HepG2 (cell line): ENCODE measurements around the gene LYPD3.

Experiments
- EZH2 ChIP-seq: conservative IDR thresholded peaks from 2 replicates; pipeline ENCODE4 v1.6.1; 2012; ENCODE audit warnings: mild to moderate bottlenecking, low read depth, low read length, moderate library complexity
- SMAD1 ChIP-seq: sonication (generic); formaldehyde crosslinking; IDR thresholded peaks from 2 replicates; pipeline ENCODE4 v1.4.0; 2020; ENCODE audit warnings: missing genetic modification reagents, low read depth, mild to moderate bottlenecking, borderline replicate concordance
- ZFP36L2 ChIP-seq: sonication (generic); formaldehyde crosslinking; IDR thresholded peaks from 2 replicates; pipeline ENCODE4 v1.4.0; 2020; ENCODE audit warnings: missing genetic modification reagents
- TF ChIP-seq, protein P1 (sequence below): sonication (generic); formaldehyde crosslinking; IDR thresholded peaks from 2 replicates; pipeline ENCODE4 v1.5.0; 2020; ENCODE audit warnings: mild to moderate bottlenecking, missing genetic modification reagents, moderate library complexity
- TF ChIP-seq, protein P2 (sequence below): IDR thresholded peaks from 2 replicates; pipeline ENCODE4 v1.6.1; 2012; ENCODE audit warnings: low read depth, low read length, improper control_type of control experiment

DNA sequence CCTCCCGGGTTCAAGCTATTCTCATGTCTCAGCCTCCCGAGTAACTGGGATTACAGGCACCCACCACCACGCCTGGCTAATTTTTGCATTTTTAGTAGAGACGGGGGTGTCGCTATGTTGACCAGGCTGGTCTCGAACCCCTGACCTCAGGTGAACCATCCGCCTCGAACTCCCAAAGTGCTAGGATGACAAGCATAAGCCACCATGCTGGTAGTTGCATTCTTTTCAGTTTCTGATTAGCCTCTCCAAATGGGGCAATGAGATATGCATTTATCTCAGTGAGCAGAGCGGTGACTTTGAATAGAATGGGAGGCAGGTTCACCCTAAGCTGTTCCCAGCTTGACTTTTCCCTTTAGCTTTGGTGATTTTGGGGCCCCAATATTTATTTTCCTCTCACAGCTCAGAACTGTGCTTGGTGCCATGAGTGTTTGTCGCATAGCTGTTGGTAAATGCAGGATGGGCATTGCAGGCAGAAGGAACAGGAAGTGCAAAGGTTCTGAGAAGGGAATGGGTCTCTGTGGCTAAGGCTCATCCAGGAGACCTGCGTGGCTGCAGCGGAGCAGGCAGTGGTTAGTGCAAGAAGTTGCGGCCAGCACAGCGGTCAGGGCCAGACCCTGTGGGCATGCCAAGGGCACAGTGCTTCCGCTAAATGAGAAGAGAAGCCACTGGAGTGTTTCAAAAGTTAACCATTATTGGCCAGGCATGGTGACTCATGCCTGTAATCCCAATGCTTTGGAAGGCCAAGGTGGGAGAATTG lies 20.7 kb downstream of the LYPD3 start:
- TF ChIP-seq, protein P1, sequence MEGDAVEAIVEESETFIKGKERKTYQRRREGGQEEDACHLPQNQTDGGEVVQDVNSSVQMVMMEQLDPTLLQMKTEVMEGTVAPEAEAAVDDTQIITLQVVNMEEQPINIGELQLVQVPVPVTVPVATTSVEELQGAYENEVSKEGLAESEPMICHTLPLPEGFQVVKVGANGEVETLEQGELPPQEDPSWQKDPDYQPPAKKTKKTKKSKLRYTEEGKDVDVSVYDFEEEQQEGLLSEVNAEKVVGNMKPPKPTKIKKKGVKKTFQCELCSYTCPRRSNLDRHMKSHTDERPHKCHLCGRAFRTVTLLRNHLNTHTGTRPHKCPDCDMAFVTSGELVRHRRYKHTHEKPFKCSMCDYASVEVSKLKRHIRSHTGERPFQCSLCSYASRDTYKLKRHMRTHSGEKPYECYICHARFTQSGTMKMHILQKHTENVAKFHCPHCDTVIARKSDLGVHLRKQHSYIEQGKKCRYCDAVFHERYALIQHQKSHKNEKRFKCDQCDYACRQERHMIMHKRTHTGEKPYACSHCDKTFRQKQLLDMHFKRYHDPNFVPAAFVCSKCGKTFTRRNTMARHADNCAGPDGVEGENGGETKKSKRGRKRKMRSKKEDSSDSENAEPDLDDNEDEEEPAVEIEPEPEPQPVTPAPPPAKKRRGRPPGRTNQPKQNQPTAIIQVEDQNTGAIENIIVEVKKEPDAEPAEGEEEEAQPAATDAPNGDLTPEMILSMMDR: no peak
- TF ChIP-seq SMAD1 (CRISPR knock-in tag): no peak
- no peak for TF ChIP-seq EZH2
- no peak for TF ChIP-seq ZFP36L2 (CRISPR knock-in tag)
- TF ChIP-seq, protein P2, sequence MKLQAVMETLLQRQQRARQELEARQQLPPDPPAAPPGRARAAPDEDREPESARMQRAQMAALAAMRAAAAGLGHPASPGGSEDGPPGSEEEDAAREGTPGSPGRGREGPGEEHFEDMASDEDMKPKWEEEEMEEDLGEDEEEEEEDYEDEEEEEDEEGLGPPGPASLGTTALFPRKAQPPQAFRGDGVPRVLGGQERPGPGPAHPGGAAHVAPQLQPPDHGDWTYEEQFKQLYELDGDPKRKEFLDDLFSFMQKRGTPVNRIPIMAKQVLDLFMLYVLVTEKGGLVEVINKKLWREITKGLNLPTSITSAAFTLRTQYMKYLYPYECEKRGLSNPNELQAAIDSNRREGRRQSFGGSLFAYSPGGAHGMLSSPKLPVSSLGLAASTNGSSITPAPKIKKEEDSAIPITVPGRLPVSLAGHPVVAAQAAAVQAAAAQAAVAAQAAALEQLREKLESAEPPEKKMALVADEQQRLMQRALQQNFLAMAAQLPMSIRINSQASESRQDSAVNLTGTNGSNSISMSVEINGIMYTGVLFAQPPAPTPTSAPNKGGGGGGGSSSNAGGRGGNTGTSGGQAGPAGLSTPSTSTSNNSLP: no peak
